Endothelial cell of umbilical vein (primary cell): ENCODE results near the gene SSTR3. TPM values are rescaled to one million over a fixed set of nuclear protein-coding genes. Genes with fewer than 3 reads are reported as not detected.

Experiments
- BruUV-seq: library from RNA; stranded (reverse); fragments of 400-500 nt; replicated peaks from 2 replicates; lab custom pipeline; 2021; lab: Mats Ljungman, UMichigan
- CTCF ChIA-PET: fragments of 300-600, 350-600 bp; sonication (Branson Sonifier 250); formaldehyde crosslinking; loops from one replicate; lab custom pipeline; 2021; ENCODE audit warnings: antibody characterized with exemption, inconsistent platforms; lab: Charles Lee
- POLR2A ChIA-PET: fragments of 300-600, 350-600 bp; sonication (Branson Sonifier 250); formaldehyde crosslinking; loops from one replicate; lab custom pipeline; 2021; ENCODE audit warnings: antibody characterized with exemption, inconsistent platforms; lab: Charles Lee
- DNase-seq: peaks from one replicate; pipeline ENCODE4 v3.0.0-alpha.2; 2011; ENCODE audit warnings: low read depth, low spot score
- FAIRE-seq: peaks from 2 replicates; lab custom pipeline; 2011; peaks lifted over from hg19 to GRCh38; lab: Jason Lieb, UNC
- H2AFZ ChIP-seq: 2 replicates; pipeline ENCODE4 v1.6.0; 2012; ENCODE audit warnings: low read depth, low read length, control low read depth, inconsistent platforms
- H3K27ac ChIP-seq: 2 replicates; pipeline ENCODE4 v1.5.1; 2011; ENCODE audit warnings: low read depth, mild to moderate bottlenecking, control low read depth, low read length, moderate library complexity; ENCODE audit not compliant: insufficient read depth
- H3K27me3 ChIP-seq, 2 experiments: 2 replicates each; pipeline versions ENCODE4 v1.6.0 to v1.6.1; 2011; ENCODE audit warnings: low read length in 2 of 2, mixed read lengths in 1 of 2; ENCODE audit not compliant: control insufficient read depth in 2 of 2, insufficient read depth in 2 of 2
- H3K36me3 ChIP-seq, 2 experiments: 2 replicates in 1 of 2; 3 replicates in 1 of 2; pipeline ENCODE4 v1.5.1; 2011; ENCODE audit warnings: low read length in 2 of 2, mild to moderate bottlenecking in 1 of 2, moderate library complexity in 1 of 2; ENCODE audit not compliant: control insufficient read depth in 2 of 2, insufficient read depth in 2 of 2; ENCODE audit errors: extremely low read depth in 1 of 2
- H3K4me1 ChIP-seq: 3 replicates; pipeline ENCODE4 v1.5.1; 2011; ENCODE audit warnings: mild to moderate bottlenecking, low read length; ENCODE audit not compliant: control insufficient read depth, insufficient read depth; ENCODE audit errors: extremely low read depth
- H3K4me2 ChIP-seq: 2 replicates; pipeline ENCODE4 v1.6.1; 2011; ENCODE audit warnings: low read length, control low read depth, mixed read lengths; ENCODE audit not compliant: insufficient read depth
- H3K4me3 ChIP-seq, 3 experiments: fragments of 200-600 bp in 1 of 3; sonication (generic), shearing (Covaris generic) in 1 of 3; replicated peaks in 1 of 3; 2 replicates each; pipeline ENCODE4 v1.5.1; 2011 to 2016; ENCODE audit warnings: control low read depth in 3 of 3, low read length in 3 of 3, mild to moderate bottlenecking in 2 of 3, inconsistent platforms in 1 of 3, low read depth in 1 of 3, moderate library complexity in 1 of 3; ENCODE audit not compliant: insufficient read depth in 1 of 3
- H3K79me2 ChIP-seq: 2 replicates; pipeline ENCODE4 v1.6.0; 2012; ENCODE audit warnings: low read length, inconsistent platforms; ENCODE audit not compliant: control insufficient read depth, insufficient read depth
- H3K9ac ChIP-seq: replicated peaks from 2 replicates; pipeline ENCODE3; 2011; ENCODE audit warnings: low read length, control low read depth; ENCODE audit not compliant: insufficient read depth; ENCODE audit errors: extremely low read depth
- H3K9me1 ChIP-seq: replicated peaks from 3 replicates; pipeline ENCODE4 v1.6.0; 2011; ENCODE audit warnings: mild to moderate bottlenecking, low read length; ENCODE audit not compliant: control insufficient read depth, insufficient read depth; ENCODE audit errors: extremely low read depth
- H3K9me3 ChIP-seq: replicated peaks from 2 replicates; pipeline ENCODE4 v1.5.1; 2012; ENCODE audit warnings: low read length, inconsistent platforms; ENCODE audit not compliant: control insufficient read depth, insufficient read depth
- H4K20me1 ChIP-seq: replicated peaks from 2 replicates; pipeline ENCODE3; 2011; ENCODE audit warnings: mild to moderate bottlenecking, low read length; ENCODE audit not compliant: control insufficient read depth, insufficient read depth; ENCODE audit errors: extremely low read depth
- GATA2 ChIP-seq: IDR thresholded peaks from 2 replicates; pipeline ENCODE4 v1.7.0; 2011; ENCODE audit warnings: low read depth, mild to moderate bottlenecking, moderate library complexity, mixed read lengths, low read length; ENCODE audit not compliant: insufficient read length, insufficient read depth
- MYC ChIP-seq: IDR thresholded peaks from one replicate; pipeline ENCODE4 v1.6.1; 2011; ENCODE audit warnings: mild to moderate bottlenecking, low read depth, low read length
- POLR2A ChIP-seq: IDR thresholded peaks from 2 replicates; pipeline ENCODE4 v1.6.1; 2012; ENCODE audit warnings: low read depth, mild to moderate bottlenecking, control low read depth, low read length
- POLR2AphosphoS5 ChIP-seq: IDR thresholded peaks from 2 replicates; pipeline ENCODE4 v1.6.1; 2012; ENCODE audit warnings: low read depth, mild to moderate bottlenecking, control low read depth, low read length, moderate library complexity; ENCODE audit not compliant: insufficient read depth
- dilution Hi-C: fragments of 300-500 bp; cut with MboI; formaldehyde crosslinking; loops from one replicate; pipeline ENCODE4 v1.15.0; 2019; ENCODE audit warnings: low sequenced_read_pairs; ENCODE audit not compliant: extremely low pct_ligation_motif_present
- intact Hi-C: fragments of 100-400 bp; cut with micrococcal nuclease; formaldehyde crosslinking; loops from one replicate; pipeline ENCODE4 v1.10.0; 2022
- polyA plus RNA-seq, 4 experiments: library from polyadenylated mRNA; depleted of rRNA in 3 of 4; stranded (reverse) in 3 of 4; unstranded in 1 of 4; fragments of >200 nt; gene quantifications; 2 replicates each; pipeline versions ENCODE4 v1.2.1 to v1.2.3, GENCODE V29; 2011 to 2012; ENCODE audit warnings: missing spikeins in 1 of 4
- total RNA-seq: library from RNA; stranded (reverse); gene quantifications from 2 replicates; pipeline ENCODE4 v1.2.3, GENCODE V29; 2021
- TF ChIP-seq, protein P1 (sequence below): IDR thresholded peaks from 2 replicates; pipeline ENCODE4 v1.6.1; 2011; ENCODE audit not compliant: insufficient read depth, insufficient read length

SSTR3 gene
- total and polyA plus RNA-seq, 2 donors (not counting 3 experiments of a cell fraction or from before 2014, with no cell fraction given): not detected

DNA sequence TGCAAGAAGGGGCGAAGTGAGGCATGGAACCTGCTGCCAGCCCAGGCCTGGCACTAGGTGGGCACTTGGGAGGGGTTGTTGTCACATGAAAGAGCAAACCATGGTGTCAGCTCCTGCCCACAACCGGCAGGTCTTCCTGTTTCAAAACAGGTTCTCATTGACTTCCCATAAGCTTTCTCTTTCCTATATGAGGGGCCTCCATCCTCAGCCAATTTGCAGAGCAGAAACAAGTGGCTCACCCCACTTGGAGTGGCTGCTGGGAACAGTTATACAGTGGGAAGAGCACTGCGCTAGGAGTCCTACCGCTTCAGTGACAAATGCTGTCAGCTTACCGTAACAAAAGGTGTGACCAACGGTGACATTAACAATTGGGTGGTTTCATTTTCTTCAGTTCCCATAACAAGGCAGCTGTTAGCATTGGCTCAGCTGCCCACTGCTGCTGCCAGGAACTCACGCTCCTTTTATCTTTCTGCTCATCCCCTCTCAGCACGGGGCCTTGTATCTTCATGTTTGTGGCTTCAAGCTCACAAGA lies 10.2 kb upstream of the SSTR3 start:
- Histone ChIP-seq H3K4me2 (no peak overlapping the region), H3K27me3 (peaks cover 0 to 9% of the 10 kb centered on the region in 2 experiments), H3K27ac (no peak overlapping the region), H3K9me1 (no peaks in the 10 kb centered on the region), H3K79me2 (no peaks in the 10 kb centered on the region), H3K9me3 (no peaks in the 10 kb centered on the region), H2AFZ (no peak overlapping the region), H3K36me3 (peaks cover 5 to 6% of the 10 kb centered on the region in 2 experiments), H3K4me1 (no peaks in the 10 kb centered on the region), H3K9ac (no peak overlapping the region), H3K4me3 (no peak overlapping the region), H4K20me1 (no peaks in the 10 kb centered on the region)
- no peak for FAIRE-seq
- ChIA-PET CTCF (interaction anchor here (0.7 to 5.4 kb wide), 3 partner anchors 23 to 45 kb away, joined by 3 to 64 read pairs (median 3); no protein-coding TSS in a partner anchor), POLR2A (no interaction called here)
- BruUV-seq: no TSS peak
- intact Hi-C loops (no loop called here), dilution Hi-C loops (no loop called here)
- TF ChIP-seq, protein P1, sequence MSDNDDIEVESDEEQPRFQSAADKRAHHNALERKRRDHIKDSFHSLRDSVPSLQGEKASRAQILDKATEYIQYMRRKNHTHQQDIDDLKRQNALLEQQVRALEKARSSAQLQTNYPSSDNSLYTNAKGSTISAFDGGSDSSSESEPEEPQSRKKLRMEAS: no peak
- no peak for TF ChIP-seq MYC
- no peak for TF ChIP-seq GATA2
- TF ChIP-seq POLR2A: no peak
- TF ChIP-seq POLR2AphosphoS5: no peak
- DNase-seq: no peak

DNA sequence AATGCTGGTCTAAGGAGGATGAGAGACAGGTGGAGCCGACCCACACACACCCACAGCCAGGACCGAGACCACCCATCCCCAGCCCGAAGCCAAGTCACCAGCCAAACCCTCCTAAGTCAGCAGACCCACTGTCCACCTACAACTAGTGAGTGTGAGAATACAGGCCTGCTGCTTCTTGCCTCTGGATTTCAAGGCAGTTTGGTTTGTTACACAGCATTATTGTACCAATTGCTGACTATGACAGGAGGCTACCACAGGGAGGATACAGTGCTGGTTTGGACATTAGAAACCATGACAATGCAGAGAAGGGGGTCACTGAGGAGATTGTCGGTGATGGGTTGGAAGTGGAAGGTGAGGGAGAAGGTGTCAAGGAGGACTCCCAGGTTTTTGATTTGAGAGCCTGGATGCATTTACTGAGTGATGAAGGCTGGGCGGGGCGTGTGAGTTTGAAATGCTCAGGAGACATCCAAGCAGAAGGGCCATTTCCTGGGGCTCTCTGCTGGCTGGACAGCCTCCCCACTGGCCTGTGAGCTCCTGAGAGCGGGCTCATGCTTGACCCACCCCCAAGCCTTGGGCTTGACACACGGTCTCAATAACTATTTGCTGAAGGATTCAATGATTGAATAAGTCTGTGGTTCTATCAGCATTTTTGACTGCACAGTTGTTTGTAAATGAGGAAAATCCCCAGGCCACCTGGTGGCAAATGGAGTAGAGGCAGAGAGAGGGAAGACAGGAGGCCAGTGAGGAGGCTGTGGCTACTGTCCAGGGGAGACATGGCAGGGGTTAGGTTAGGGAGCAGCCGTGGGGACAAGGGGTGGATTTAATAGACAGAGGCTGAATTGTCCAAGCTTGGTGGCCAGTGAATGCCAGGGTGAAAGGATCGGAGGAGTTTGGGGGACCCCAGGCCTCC lies 9.4 kb upstream of the SSTR3 start:
- ChIA-PET POLR2A (no interaction called here), CTCF (interaction anchor here (0.7 to 5.4 kb wide), 2 partner anchors 22 to 38 kb away, joined by 3 to 64 read pairs; no protein-coding TSS in a partner anchor)
- Histone ChIP-seq H3K27me3 (peaks cover 0 to 9% of the 10 kb centered on the region in 2 experiments), H3K4me1 (no peaks in the 10 kb centered on the region), H3K9me1 (no peaks in the 10 kb centered on the region), H3K27ac (no peak overlapping the region), H4K20me1 (no peaks in the 10 kb centered on the region), H3K9ac (no peak overlapping the region), H2AFZ (no peak overlapping the region), H3K4me2 (no peak overlapping the region), H3K4me3 (no peak overlapping the region), H3K79me2 (no peaks in the 10 kb centered on the region), H3K9me3 (no peaks in the 10 kb centered on the region), H3K36me3 (peaks cover 5 to 6% of the 10 kb centered on the region in 2 experiments)
- intact Hi-C loops (no loop called here), dilution Hi-C loops (no loop called here)
- FAIRE-seq (no peak), DNase-seq (no peak)
- no TSS peak for BruUV-seq
- no peak for TF ChIP-seq POLR2A
- TF ChIP-seq GATA2: no peak
- TF ChIP-seq POLR2AphosphoS5: no peak
